Measurements from ENCODE around the gene SOX18. TPM values are rescaled to one million over a fixed set of nuclear protein-coding genes. Genes with fewer than 3 reads are reported as not detected.
A peak's percentile ranks its signal among the peaks of the same experiment; 100 is the strongest.

Gene SOX18
- total and polyA plus RNA-seq, 2 of the 13 experiments (the other 11 are each of a cell fraction or from before 2014, with no cell fraction given), result 1.6 to 1.9 TPM

DNA sequence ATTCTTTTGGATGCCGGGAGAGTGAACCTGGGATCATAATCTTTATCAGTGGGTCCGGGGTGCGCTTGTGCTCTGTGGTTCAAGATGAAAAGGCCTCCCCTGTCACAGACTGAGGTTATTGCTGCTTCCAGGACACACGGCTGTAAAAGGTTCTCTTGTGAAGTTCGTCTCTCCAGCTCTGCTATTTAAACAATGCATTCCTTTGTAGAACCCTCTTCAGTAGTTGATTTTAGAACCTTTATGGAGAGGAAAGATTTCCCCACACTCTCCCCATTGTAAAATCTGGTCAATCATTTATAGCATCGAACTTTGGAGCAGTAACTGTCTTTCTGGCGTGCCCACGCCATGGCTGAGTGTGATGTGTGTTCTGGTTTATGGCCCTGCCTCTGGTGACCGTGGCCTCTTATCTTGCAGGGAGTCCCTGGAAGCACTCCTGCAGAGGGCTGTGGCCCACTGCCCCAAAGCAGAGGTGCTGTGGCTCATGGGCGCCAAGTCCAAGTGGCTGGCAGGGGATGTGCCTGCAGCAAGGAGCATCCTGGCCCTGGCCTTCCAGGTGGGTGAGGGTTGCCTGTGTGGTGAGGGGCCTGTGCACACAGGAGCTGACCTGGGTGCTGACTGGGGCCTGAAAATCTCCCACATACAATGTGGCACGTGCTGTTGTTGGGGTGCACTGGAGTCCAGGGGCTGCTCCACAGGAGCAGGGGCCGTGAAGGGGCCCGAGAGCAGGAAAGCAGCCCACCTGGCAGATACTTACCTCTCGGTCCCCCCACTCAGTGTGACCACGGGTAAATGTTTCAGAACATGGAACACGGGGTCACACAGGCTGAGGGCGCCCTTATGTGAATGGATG is 25.1 kb downstream of the SOX18 start (continued):
- TF ChIP-seq, protein P1, sequence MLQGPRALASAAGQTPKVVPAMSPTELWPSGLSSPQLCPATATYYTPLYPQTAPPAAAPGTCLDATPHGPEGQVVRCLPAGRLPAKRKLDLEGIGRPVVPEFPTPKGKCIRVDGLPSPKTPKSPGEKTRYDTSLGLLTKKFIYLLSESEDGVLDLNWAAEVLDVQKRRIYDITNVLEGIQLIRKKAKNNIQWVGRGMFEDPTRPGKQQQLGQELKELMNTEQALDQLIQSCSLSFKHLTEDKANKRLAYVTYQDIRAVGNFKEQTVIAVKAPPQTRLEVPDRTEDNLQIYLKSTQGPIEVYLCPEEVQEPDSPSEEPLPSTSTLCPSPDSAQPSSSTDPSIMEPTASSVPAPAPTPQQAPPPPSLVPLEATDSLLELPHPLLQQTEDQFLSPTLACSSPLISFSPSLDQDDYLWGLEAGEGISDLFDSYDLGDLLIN (CRISPR knock-in tag; IDR thresholded peaks at IDR 0.05; ENCODE audit: borderline replicate concordance), result peak; percentile 68; the same call in 1 of the 2 replicates
- TF ChIP-seq TCF7 (IDR thresholded peaks at IDR 0.05; ENCODE audit: low read depth) (peak; percentile 90), ZNF34 (CRISPR knock-in tag; IDR thresholded peaks at IDR 0.05; ENCODE audit: borderline replicate concordance) (0 out of 2 replicates have a peak, but pooled peaks have one; percentile 41), TBX2 (CRISPR knock-in tag; IDR thresholded peaks at IDR 0.05; ENCODE audit: borderline replicate concordance) (peak; percentile 93), ZC3H4 (CRISPR knock-in tag; IDR thresholded peaks at IDR 0.05; ENCODE audit: borderline replicate concordance) (no peak), HNRNPH1 (optimal IDR thresholded peaks at IDR 0.05; ENCODE audit: low read depth, low read length) (no peak), EEA1 (CRISPR knock-in tag; IDR thresholded peaks at IDR 0.05; ENCODE audit: borderline replicate concordance) (peak; percentile 94; the same call in 1 of the 2 replicates), FOSL2 (CRISPR knock-in tag; IDR thresholded peaks at IDR 0.05) (peak; percentile 46; the same call in 1 of the 2 replicates), ZNF746 (CRISPR knock-in tag; IDR thresholded peaks at IDR 0.05) (peak; percentile 86), SAFB2 (CRISPR knock-in tag; IDR thresholded peaks at IDR 0.05; ENCODE audit: borderline replicate concordance, low read depth) (peak; percentile 93), ZNF850 (CRISPR knock-in tag; conservative IDR thresholded peaks at IDR 0.05) (no peak), ZFYVE20 (CRISPR knock-in tag; IDR thresholded peaks at IDR 0.05; ENCODE audit: borderline replicate concordance, low read depth) (no peak; the same call in 1 of the 2 replicates), ZFP1 (CRISPR knock-in tag; IDR thresholded peaks at IDR 0.05) (no peak; the same call in 1 of the 2 replicates), SP4 (CRISPR knock-in tag; IDR thresholded peaks at IDR 0.05) (no peak)
- TF ChIP-seq, protein P2, sequence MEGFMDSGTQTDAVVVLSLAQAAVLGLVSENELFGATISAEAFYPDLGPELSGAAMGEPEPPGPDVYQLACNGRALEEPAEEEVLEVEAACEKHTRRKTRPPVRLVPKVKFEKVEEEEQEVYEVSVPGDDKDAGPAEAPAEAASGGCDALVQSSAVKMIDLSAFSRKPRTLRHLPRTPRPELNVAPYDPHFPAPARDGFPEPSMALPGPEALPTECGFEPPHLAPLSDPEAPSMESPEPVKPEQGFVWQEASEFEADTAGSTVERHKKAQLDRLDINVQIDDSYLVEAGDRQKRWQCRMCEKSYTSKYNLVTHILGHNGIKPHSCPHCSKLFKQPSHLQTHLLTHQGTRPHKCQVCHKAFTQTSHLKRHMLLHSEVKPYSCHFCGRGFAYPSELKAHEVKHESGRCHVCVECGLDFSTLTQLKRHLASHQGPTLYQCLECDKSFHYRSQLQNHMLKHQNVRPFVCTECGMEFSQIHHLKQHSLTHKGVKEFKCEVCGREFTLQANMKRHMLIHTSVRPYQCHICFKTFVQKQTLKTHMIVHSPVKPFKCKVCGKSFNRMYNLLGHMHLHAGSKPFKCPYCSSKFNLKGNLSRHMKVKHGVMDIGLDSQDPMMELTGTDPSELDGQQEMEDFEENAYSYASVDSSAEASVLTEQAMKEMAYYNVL (CRISPR knock-in tag; IDR thresholded peaks at IDR 0.05; ENCODE audit: borderline replicate concordance), result peak; percentile 89
- TF ChIP-seq, protein P3, sequence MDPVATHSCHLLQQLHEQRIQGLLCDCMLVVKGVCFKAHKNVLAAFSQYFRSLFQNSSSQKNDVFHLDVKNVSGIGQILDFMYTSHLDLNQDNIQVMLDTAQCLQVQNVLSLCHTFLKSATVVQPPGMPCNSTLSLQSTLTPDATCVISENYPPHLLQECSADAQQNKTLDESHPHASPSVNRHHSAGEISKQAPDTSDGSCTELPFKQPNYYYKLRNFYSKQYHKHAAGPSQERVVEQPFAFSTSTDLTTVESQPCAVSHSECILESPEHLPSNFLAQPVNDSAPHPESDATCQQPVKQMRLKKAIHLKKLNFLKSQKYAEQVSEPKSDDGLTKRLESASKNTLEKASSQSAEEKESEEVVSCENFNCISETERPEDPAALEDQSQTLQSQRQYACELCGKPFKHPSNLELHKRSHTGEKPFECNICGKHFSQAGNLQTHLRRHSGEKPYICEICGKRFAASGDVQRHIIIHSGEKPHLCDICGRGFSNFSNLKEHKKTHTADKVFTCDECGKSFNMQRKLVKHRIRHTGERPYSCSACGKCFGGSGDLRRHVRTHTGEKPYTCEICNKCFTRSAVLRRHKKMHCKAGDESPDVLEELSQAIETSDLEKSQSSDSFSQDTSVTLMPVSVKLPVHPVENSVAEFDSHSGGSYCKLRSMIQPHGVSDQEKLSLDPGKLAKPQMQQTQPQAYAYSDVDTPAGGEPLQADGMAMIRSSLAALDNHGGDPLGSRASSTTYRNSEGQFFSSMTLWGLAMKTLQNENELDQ (CRISPR knock-in tag; IDR thresholded peaks at IDR 0.05; ENCODE audit: borderline replicate concordance), result no peak
- TF ChIP-seq, protein P4, sequence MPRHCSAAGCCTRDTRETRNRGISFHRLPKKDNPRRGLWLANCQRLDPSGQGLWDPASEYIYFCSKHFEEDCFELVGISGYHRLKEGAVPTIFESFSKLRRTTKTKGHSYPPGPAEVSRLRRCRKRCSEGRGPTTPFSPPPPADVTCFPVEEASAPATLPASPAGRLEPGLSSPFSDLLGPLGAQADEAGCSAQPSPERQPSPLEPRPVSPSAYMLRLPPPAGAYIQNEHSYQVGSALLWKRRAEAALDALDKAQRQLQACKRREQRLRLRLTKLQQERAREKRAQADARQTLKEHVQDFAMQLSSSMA (CRISPR knock-in tag; IDR thresholded peaks at IDR 0.05), result peak; percentile 85; the same call in 1 of the 2 replicates

Data from HepG2 (cell line).